SH-SY5Y (cell line): ENCODE measurements around the gene ANKRD34A.
A peak's percentile ranks its signal among the peaks of the same experiment; 100 is the strongest.

Experiments used
- GATA2 ChIP-seq: IDR thresholded peaks from 2 replicates; pipeline ENCODE4 v1.6.1; 2011; ENCODE audit warnings: mild to moderate bottlenecking, low read depth, low read length
- GATA3 ChIP-seq: IDR thresholded peaks from 2 replicates; pipeline ENCODE4 v1.6.1; 2011; ENCODE audit warnings: low read depth, mild to moderate bottlenecking, low read length, moderate library complexity

ANKRD34A gene

GRCh38 chr1:145964328-145965118 is at the start of gene ANKRD34A, which contains the start of gene POLR3GL:
Gene ANKRD34A, minus strand, starts transcription at chr1:145964575. Its CDS starts 2,816 bp downstream, at chr1:145961759.
Gene POLR3GL, plus strand, starts transcription at chr1:145964690. Its CDS starts 10,176 bp downstream, at chr1:145974866.
- no peak for TF ChIP-seq GATA2
- no peak for TF ChIP-seq GATA3

GRCh38 chr1:146013559-146013922 is 49.2 kb upstream of the ANKRD34A start:
- TF ChIP-seq GATA3 (no peak), GATA2 (no peak)

DNA sequence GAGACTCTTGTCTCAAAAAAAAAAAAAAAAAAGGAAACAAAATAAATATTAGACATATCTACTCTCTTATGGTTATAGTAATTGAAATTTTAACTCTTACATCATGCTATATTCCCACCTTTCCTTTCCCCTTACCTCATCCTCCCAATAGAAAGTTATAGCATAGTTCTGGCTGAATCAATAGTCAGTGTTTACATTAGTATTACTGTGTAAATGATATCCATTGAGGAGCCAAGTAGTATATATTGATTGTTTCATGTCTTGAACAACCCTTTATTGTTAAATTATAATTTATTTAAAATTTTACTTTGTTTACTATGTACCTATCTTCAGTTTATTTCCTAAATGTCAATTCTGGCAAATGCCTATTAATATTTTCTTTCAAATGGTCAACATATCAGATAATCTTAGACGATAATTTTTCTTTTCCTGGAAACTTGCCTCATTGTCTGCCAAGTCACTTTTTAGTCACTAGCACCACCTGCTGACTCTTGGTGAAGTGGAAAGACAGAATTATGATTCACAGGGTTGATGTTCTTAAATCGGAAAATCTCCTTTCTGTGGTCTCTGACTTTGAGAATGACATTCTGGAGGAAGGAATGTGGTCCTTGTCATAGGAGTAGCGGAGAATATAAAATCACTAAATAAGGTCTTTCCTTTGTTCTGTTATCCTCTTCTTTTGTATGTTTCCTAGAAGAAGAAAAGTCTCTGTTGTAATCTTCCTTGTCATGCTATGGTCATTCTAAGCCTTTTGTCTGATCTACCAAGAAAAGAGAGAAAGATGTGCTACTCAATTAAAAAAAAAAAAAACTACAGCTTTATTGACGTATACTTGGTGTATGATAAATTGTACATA is 48.6 kb upstream of the ANKRD34A start:
- TF ChIP-seq GATA2 (peak; percentile 24; the same call in 1 of the 2 replicates), GATA3 (peak; percentile 46; the same call in 1 of the 2 replicates)

DNA sequence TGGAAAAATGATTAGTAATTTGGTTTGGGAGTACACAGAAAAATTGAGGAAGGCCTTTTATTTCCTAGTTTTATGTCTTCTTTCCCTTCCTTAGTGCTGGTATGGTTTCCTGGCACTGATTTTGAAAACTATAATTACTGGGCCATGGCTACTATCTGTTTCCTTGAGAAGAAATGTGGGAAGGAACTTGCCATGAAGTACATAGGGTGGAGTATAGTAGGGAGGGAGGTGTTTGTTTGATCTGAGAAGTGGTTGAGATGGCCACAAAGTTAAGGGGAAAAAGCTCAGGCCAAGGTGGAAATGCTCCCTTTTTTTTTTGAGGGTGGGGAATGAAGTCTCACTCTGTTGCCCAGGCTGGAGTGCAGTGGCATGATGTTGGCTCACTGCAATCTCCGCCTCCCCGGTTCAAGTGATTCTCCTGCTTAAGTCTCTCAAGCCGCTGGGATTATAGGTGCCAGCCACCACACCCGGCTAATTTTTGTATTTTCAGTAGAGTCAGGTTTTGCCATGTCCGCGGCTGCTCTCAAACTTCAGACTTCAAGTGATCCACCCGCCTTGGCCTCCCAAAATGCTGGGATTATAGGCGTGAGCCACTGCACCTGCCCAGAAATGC is 45.9 kb upstream of the ANKRD34A start:
- no peak for TF ChIP-seq GATA2
- TF ChIP-seq GATA3: no peak

DNA sequence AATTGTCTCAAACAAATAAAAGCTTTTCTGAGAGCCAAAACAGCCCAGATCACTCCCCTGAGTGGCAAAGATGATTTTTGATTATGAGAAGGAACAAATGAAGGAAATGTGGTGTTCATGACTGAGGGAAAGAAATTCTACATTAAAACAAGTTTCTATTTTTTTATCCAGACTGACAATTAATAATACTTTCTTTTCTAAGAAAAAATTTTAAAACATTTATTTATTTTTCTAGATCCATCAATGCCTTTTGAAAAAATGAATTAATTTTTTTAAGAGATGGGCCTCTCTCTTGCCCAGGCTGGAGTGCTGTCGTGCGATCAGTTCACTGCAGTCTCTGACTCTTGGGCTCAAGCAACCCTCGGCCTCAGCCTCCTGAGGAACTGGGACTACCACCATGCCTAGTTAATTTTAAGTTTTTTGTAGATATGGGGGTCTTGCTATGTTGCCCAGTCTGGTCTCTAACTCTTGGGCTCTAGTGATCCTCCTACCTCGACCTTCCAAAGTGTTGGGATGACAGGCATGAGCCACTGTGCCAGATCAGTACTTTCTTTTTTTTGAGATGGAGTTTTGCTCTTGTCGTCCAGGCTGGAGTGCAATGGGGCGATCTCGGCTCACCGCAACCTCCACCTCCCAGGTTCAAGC is 43.2 kb upstream of the ANKRD34A start:
- TF ChIP-seq GATA3 (no peak), GATA2 (no peak)

DNA sequence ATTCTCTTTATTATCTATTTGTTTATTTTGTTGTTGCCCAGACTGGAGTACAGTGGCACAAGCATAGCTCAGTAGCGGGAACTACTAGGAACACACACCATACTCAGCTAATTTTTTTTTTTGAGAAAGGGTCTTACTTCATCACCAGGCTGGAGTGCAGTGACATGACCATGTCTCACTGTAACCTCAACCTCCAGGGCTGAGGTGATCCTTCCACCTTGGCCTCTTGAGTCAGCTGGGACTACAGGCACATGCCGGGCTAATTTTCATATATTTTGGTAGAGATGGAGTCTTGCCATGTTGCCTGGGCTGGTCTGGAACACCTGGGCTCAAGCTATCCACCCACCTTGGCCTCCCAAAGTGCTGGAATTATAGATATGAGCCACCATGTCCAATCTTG is 37.3 kb upstream of the ANKRD34A start:
- no peak for TF ChIP-seq GATA3
- no peak for TF ChIP-seq GATA2

DNA sequence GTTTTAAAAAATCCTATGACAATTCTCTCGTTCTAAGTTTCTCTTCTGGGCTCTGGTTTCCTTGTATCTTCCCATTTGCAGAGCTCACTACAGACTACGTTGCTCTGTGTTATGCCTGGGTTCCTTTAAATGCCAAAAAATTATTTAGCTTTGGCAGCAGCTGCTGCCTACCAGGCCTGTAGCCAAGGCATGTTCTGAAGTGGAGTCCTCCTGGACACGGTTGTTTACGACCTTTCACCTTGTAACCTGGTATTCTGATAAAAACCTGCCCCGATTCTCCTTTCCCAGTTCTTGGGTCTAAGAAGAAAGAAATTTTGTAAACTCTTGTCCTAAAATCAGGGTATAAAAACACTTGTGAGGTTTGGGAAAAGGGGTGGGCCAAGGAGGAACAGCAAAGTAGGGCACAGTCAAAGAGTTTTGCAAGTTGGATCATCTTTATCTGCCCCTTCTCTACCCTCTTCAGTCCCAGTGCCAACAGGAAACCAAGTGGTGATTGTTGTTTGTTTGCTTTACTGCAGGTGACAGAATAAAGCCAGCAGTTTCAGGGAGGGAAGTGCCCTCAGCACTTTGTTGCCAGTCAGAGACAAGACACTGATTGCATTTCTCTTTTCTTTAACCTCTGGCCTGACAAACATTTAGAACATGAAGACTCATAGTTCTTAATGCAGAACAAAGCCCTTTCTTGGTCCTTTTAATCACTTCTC is 35.1 kb upstream of the ANKRD34A start:
- no peak for TF ChIP-seq GATA3

- TF ChIP-seq GATA3: no peak
- no peak for TF ChIP-seq GATA2
These were observed 33.3 kb upstream of the ANKRD34A start for GRCh38 chr1:145997718-145998023.

DNA sequence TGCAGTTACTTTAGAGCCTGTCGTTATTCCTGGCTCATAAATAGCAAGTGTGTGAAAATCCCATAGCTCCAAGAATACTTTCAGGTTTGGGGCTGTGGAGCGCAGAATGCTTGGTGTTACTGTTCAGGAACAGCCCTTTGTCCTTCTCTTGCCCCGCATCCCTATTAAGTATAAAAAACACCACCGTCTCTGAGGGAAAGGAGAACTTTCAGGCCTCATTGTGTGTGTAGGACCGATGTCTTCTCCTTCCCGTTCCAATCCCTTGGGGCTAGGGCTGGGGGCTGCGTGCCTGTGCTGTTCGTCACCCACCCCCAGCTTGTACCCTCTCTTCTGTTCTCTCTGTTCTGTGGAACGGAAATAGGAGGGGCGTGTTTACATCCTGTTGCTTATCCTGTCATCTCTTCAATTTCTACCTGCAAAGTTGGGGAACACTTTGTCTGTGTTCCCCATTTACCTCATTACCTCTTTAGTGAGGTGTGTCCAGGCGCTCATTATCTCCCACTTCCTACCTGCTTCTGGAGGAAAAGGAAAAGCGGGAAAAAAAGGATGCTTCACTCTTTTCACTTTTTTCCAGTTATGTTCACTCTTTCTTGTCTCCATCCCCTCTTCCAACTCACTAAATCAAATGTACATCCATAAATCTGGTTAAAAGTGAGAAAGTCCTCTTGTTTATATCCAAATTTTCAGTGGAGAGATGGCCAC is 32.8 kb upstream of the ANKRD34A start:
- peak; percentile 70; the same call in 1 of the 2 replicates for TF ChIP-seq GATA2
- TF ChIP-seq GATA3: 0 out of 2 replicates have a peak, but pooled peaks have one; percentile 44

GRCh38 chr1:145996433-145997015 is 32.1 kb upstream of the ANKRD34A start, which contains the start of gene TXNIP:
Gene TXNIP, minus strand, starts transcription at chr1:145996579. Its CDS starts 313 bp downstream, at chr1:145996266.
- TF ChIP-seq GATA2 (peak; percentile 24; the same call in 1 of the 2 replicates), GATA3 (no peak)

DNA sequence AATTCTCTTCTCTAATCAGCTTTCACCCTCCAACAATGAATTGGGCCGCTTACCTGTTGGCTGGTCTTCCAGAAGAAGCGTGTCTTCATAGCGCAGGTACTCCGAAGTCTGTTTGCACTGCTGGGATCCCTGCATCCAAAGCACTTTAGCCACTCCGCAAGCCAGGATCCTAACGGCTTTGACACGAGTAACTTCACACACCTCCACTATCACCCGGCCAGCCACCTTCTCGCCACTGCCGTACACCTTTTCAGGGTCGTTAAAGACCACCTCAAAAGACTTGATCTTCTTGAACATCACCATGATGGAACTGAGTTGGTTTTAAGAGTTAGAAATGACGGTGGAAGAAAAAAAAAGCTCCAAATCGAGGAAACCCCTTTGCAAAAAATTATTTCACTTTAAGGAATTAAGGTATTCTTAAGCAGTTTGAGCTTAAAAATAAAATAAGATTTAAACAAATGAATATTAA is 31.6 kb upstream of the ANKRD34A start:
- TF ChIP-seq GATA3 (no peak), GATA2 (no peak)

- TF ChIP-seq GATA3 (no peak), GATA2 (no peak)
These were observed 30.9 kb upstream of the ANKRD34A start for GRCh38 chr1:145995148-145995881.
